Aortic smooth muscle cell (primary cell): ENCODE results near the gene DEAF1. TPM values are rescaled to one million over a fixed set of nuclear protein-coding genes. Genes with fewer than 3 reads are reported as not detected.

Source experiments
- total RNA-seq: library from RNA; depleted of rRNA; stranded (reverse); fragments of >200 nt; gene quantifications from 2 replicates; pipeline ENCODE4 v1.2.3, GENCODE V29; 2014

DEAF1 gene, protein sequence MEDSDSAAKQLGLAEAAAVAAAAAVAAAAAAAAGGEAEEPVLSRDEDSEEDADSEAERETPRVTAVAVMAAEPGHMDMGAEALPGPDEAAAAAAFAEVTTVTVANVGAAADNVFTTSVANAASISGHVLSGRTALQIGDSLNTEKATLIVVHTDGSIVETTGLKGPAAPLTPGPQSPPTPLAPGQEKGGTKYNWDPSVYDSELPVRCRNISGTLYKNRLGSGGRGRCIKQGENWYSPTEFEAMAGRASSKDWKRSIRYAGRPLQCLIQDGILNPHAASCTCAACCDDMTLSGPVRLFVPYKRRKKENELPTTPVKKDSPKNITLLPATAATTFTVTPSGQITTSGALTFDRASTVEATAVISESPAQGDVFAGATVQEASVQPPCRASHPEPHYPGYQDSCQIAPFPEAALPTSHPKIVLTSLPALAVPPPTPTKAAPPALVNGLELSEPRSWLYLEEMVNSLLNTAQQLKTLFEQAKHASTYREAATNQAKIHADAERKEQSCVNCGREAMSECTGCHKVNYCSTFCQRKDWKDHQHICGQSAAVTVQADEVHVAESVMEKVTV
- total RNA-seq, result 31.4 and 31.7 TPM in 2 replicates

DNA sequence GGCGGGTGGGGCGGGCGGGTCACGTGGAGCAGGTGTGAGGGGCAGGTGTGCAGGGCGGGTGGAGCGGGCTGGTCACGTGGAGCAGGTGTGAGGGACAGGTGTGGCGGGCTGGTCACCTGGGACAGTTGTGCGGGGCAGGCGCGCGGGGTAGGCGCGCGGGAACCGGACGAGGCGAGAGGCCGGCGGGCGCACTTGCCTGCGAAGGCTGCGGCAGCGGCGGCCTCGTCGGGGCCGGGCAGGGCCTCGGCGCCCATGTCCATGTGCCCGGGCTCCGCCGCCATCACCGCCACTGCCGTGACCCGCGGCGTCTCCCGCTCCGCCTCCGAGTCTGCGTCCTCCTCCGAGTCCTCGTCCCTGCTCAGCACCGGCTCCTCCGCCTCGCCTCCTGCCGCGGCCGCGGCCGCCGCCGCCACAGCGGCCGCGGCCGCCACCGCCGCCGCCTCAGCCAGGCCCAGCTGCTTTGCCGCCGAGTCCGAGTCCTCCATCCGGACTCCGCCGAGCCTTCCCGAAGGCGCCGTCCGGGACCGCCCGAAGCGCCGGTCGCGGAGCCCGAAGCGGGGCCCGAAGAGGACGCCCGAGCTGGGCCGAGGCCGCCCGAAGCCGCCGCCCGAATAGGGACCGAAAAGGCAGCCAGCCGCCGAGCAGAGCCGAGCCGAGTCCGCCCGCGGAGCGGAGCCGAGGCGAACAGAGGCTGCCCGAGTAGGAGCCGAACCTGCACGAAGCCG lies at the start of gene DEAF1:
DEAF1 (minus strand) TSS at position 660 of the 725 bp plus-strand sequence; CDS start at position 485, 175 bp downstream.

DNA sequence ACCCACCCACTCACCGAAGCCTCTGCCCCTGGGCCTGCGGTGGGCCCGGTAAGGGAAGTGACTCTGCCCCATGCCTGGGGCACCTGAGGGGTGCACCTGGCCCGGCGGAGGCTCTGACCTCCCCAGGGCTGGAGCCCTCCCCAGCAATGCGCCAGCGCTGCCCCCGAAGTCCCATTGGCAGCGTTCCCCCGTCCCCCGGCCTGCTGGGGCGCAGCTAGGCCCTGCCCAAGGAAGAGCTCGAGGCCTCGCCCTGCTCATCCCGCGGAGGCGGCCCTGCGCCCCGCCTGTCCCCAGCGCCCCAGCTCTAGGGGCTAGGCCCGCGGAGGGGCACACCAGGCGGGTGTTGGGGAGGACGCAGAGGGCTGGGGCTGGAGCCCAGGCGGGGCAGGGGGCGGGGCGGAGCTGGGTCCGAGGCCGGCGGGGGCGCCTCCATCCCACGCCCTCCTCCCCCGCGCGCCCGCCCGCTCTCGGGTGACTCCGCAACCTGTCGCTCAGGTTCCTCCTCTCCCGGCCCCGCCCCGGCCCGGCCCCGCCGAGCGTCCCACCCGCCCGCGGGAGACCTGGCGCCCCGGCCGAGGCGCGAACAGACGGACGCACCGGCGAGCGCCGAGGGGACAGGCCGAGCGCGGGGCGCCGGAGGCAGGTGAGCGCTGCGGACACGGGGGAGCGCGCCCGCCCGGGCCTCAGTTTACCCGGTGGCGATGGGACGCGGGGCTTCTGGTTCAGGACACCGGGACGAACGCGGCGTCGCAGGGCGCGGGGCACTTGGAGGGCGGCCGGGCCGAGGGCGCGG lies 10.8 kb upstream of the DEAF1 start, which contains the start of gene EPS8L2:
EPS8L2 (plus strand) TSS at position 586 of the 793 bp plus-strand sequence. CDS start 3,177 bp downstream, outside the sequence.

DNA sequence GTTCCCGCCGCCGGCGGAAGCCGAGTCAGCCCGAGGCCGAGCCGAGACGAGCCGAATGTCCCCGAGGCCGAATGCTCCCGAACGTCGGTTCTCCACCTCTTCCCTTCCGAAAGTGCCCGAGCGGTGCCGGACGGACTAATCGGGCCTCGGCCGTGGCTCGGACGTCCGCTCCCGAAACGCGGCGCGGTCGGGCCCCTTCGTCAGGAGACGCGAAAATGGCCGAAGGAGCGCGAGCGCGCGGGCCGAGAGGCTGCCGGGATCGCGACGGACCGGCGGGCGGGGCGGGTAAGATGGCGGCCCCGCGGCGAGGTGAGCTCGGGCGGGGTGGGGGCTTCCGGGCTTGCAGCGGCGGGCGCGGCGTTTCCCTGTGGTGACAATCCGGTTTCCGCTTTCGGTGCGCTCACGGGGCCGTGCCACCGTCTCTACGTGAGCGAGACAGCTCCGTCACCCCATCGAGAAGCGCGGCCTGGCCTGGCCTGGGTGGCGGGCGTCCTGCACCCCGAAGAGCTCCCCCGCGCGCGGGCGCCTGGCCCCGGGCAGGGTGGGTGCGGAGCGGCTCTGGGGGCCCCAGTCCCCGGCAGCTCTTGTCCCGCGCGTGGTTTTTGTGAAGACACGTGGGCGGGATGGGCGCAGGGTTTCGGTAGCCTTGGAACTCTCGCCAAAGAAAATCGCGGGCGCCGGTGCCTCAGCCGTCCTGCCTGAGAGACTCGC lies 671 bp upstream of the DEAF1 start, which contains the start of gene TMEM80:
TMEM80 (plus strand) TSS at position 279 of the 711 bp plus-strand sequence; CDS start at position 291, 12 bp downstream.

DNA sequence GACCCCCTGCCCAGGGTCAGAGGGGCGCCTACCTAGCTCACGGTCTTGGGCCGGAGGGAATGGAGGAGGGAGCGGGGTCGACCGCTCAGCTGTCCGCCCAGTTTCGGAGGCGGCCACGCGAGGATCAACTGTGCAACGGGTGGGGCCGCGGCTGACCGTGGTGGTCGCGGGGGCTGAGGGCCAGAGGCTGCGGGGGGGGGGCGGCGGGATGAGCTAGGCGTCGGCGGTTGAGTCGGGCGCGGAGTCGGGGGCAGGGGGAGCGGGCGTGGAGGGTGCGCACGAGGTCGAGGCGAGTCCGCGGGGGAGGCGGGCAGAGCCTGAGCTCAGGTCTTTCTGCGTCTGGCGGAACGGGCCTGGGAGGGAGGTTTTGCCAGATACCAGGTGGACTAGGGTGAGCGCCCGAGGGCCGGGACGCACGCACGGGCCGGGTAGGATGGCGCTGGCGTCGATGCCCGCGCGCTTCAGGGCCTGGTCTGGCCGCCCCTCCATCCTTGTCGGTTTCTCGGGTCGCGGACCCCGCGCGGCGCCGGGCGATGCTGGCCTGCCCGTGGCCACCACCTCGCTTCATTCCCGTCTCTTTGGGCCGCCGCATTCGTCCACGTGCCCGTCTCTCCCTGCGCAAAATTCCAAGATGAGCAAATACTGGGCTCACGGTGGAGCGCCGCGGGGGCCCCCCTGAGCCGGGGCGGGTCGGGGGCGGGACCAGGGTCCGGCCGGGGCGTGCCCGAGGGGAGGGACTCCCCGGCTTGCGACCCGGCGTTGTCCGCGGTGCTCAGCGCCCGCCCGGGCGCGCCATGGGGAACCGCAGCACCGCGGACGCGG lies 58.3 kb downstream of the DEAF1 start, which contains the start of gene DRD4:
DRD4 (plus strand) TSS at position 759 of the 822 bp plus-strand sequence; CDS start at position 795, 36 bp downstream.

DNA sequence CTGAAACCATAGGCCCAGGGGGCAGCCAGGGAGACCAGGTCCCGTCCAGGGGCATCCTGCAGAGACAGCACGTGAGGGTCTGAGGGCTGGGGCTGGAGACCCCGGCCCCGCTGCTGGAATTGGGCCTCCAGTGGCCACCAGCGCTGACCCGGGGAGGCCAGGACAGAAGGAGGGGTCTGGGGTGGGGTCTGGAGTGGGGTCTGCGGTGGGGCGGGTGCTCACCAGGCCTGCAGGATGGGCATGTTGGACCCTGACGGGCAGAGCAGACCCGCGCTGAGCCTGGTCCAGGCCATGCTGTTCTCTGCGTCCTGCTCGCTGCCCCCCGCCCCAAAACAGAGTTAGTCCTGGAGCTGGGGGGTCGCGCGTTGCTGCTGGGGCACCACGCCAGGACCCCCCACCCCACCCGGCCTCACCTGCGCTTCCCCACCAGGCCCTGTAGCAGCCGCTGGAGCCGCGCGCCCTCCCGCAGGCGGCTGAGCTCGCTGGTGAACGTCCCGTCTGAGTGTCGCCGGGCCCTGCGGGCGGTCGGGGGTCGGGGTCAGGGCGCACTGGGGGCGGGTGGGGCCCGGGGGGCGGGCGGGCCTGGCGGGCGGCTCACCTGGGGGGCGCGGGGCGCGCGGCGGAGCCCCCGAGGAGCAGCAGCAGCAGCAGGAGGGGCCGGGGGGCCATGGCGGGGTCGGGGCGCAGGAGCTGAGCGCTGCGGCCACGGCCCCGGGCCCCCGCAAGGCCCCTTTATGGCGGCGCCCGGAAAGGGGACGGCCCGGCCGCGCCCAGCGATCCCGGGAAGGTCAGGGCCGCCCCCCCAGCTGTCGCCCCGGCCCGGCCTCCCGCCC lies 68.3 kb downstream of the DEAF1 start, which contains the start of gene SCT:
SCT (minus strand) TSS at position 707 of the 833 bp plus-strand sequence; CDS start at position 669, 38 bp downstream.

DNA sequence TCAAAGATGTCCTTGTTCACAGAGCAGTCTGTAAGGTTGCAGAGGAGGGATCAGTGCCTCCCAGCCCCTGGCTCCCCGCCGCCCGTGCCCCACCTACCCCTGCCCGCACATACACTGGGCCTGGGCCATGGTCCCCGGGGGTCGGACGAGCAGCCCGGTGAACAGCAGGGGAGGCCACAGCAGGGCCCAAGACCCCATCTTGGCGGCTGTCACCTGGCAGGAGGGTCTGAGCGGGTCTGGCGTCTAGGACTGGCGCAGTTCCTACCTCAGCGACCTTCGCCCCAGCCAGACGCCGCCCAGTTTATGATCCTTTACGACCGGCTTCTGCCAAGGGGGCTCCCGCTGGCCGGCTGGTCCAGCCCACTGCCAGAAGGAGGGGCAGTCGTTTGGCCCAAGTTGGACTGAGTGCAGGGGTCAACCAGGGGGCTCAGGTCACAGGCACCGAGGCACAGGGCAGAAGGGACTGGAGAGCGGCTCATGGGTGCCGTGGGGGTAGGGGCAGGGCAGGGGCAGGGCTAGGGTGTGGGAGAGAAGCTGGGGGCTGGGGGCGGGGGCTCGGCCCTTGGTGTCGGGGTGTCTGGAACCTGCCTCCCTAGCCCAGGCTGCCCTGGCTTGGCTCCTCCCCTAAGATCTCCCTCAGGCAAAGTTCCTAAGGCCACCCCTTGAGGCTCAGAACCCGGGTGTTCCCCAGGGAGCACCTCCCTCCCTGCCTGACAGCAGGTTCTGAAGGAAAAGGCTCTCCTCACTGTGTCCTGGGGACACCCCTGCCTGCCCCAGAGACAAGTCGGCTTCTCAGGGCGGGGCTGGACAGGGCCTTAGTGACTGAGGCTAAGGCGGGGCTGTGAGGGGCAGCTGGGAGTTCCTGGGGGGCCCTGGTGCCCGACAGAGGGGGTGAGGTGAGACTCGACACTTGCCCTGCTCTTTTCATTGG lies 70.1 kb downstream of the DEAF1 start, which contains the start of gene CDHR5:
CDHR5 (minus strand) TSS at position 251 of the 931 bp plus-strand sequence; CDS start at position 198, 53 bp downstream.

DNA sequence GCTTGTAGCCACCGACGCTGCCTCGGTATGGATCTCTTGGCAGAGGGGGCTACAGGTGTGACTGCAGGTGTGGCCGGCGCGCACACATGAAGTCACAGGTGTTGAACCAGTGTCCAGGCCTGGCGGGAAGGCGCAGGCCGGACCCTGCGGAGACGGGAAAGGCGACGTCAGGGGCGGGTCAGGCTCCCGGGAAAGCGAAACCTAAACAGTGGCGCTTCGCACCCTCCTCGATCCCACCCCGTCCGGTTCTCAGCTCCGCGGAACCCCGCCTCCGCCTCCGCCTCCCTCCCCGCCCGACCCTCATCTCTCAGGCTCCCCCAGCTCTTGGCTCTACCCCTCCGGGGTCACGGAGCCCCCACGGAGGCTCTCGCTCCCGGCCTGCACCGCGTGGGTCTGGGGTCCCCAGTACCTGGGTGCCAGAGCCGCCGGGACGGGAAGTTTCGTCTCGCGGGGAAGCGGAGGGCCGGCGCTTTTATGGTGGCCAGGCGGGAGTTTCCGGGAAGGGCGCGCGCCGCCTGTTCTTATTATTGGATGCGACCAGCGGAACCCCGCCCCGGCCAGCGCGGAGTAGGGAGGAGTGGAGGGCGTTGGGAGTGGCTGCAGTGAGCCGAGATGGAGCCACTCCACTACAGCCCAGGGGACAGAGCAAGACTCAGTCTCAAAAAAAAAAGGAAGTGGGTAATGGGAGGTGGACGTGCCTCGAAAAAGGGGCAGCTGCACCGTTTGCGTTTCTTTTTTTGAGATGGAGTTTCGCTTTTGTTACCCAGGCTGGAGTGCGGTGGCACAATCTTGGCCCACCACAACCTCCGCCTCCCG lies 79.3 kb downstream of the DEAF1 start, which contains the start of gene IRF7:
IRF7 (minus strand) TSS at position 447 of the 816 bp plus-strand sequence. CDS start 586 bp downstream, outside the sequence.

Other genes starting within 250 kb of the DEAF1 start
- 25.6 and 32.0 TPM in 2 replicates for gene PTDSS2, start 244.9 kb downstream of the DEAF1 start, total RNA-seq
- gene RNH1, start 188.0 kb downstream of the DEAF1 start, total RNA-seq, result 420 and 478 TPM in 2 replicates
- gene HRAS, start 159.6 kb downstream of the DEAF1 start, total RNA-seq, result 77.6 and 105 TPM in 2 replicates
- 0.25 and 0.53 TPM in 2 replicates for gene LRRC56, start 157.7 kb downstream of the DEAF1 start, total RNA-seq
- gene LMNTD2, start 134.5 kb downstream of the DEAF1 start, total RNA-seq, result 0.13 and 0.19 TPM in 2 replicates
- gene RASSF7, start 134.3 kb downstream of the DEAF1 start, total RNA-seq, result 1.2 and 1.7 TPM in 2 replicates
- 21.7 and 27.9 TPM in 2 replicates for gene PHRF1, start 118.8 kb downstream of the DEAF1 start, total RNA-seq
- gene IRF7, start 79.3 kb downstream of the DEAF1 start, total RNA-seq, result 8.6 and 9.8 TPM in 2 replicates
- gene CDHR5, start 70.3 kb downstream of the DEAF1 start, total RNA-seq, result not detected in 2 replicates
- not detected in 2 replicates for gene SCT, start 68.0 kb downstream of the DEAF1 start, total RNA-seq
- 0.06 TPM in 1 of 2 replicates, not detected in the other for gene DRD4, start 58.0 kb downstream of the DEAF1 start, total RNA-seq
- 6.8 and 7.9 TPM in 2 replicates for gene TMEM80, start 594 bp upstream of the DEAF1 start, total RNA-seq
- gene EPS8L2, start 11.0 kb upstream of the DEAF1 start, total RNA-seq, result 29.9 and 31.0 TPM in 2 replicates
- gene TALDO1, start 52.2 kb upstream of the DEAF1 start, total RNA-seq, result 163 and 213 TPM in 2 replicates
- 21.5 and 22.3 TPM in 2 replicates for gene GATD1, start 82.3 kb upstream of the DEAF1 start, total RNA-seq
- 0.66 and 0.75 TPM in 2 replicates for gene CEND1, start 94.9 kb upstream of the DEAF1 start, total RNA-seq
- gene SLC25A22, start 103.1 kb upstream of the DEAF1 start, total RNA-seq, result 7.1 and 10.7 TPM in 2 replicates
- gene PIDD1, start 110.0 kb upstream of the DEAF1 start, total RNA-seq, result 3.3 and 4.4 TPM in 2 replicates
- 310 and 345 TPM in 2 replicates for gene RPLP2, start 114.7 kb upstream of the DEAF1 start, total RNA-seq
- 35.0 and 35.6 TPM in 2 replicates for gene PNPLA2, start 123.7 kb upstream of the DEAF1 start, total RNA-seq
- gene CRACR2B, start 132.7 kb upstream of the DEAF1 start, total RNA-seq, result 4.6 and 4.9 TPM in 2 replicates
- 687 and 834 TPM in 2 replicates for gene CD151, start 137.7 kb upstream of the DEAF1 start, total RNA-seq
- 431 and 461 TPM in 2 replicates for gene POLR2L, start 147.3 kb upstream of the DEAF1 start, total RNA-seq
- gene TSPAN4, start 147.6 kb upstream of the DEAF1 start, total RNA-seq, result 185 and 221 TPM in 2 replicates
- gene CHID1, start 215.6 kb upstream of the DEAF1 start, total RNA-seq, result 38.3 and 57.1 TPM in 2 replicates
- 21.7 and 25.9 TPM in 2 replicates for gene AP2A2, start 230.6 kb upstream of the DEAF1 start, total RNA-seq